Adrenal gland (tissue), 5 donors: ENCODE measurements around the gene PHACTR2.

ENCODE experiments used
- CTCF ChIP-seq, 6 experiments: fragments of 450-650 bp in 4 of 6; fragments of 200-600 bp in 2 of 6; sonication (generic) in 1 of 6; IDR thresholded peaks; 1 replicate in 5 of 6; 2 replicates in 1 of 6; pipeline versions ENCODE4 v1.5.1 to v1.8.0; 2016 to 2021; ENCODE audit warnings: antibody characterized with exemption in 6 of 6, mild to moderate bottlenecking in 2 of 6, moderate library complexity in 1 of 6
- POLR2A ChIP-seq, 2 donors: fragments of 450-650 bp; IDR thresholded peaks; one replicate each; pipeline ENCODE4 v1.6.1; 2017; ENCODE audit warnings: antibody characterized with exemption in 2 of 2, mild to moderate bottlenecking in 2 of 2, moderate library complexity in 1 of 2
- donor health status: DM: no; HTN: no; CAD: no.

GRCh38 chr6:143684486-143684885 lies 6.7 kb downstream of the PHACTR2 start:
- TF ChIP-seq CTCF (IDR thresholded peaks at IDR 0.05) (no peak), POLR2A (IDR thresholded peaks at IDR 0.05) (no peak)
